ENCODE results near the gene MYO5B. TPM values are rescaled to one million over a fixed set of nuclear protein-coding genes. Genes with fewer than 3 reads are reported as not detected.
A peak's percentile ranks its signal among the peaks of the same experiment; 100 is the strongest.

Gene MYO5B
- total RNA-seq, 1 donor from 2014 or later, result 22.6 TPM

DNA sequence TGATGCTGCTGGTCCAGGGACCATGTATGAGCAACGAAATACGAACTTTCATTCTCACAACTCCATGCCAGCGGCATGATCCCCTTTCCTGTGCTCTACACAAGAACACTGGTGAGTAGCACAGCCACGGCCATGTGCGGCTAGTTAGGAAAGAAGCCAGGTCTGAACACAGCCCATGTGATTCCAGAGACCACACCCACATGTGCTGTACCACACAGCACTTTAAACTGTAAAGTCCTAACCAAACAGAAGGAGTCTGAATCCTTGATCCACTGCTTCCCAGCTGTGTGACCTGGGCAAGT lies 348.6 kb downstream of the MYO5B start:
- Histone ChIP-seq H3K9me3 (no peaks in the 10 kb centered on the region), H3K4me3 (no peak overlapping the region), H3K4me1 (peaks cover 10% of the 10 kb centered on the region), H3K27ac (no peak overlapping the region), H3K36me3 (no peaks in the 10 kb centered on the region), H3K27me3 (no peaks in the 10 kb centered on the region)
- TF ChIP-seq, protein P1, sequence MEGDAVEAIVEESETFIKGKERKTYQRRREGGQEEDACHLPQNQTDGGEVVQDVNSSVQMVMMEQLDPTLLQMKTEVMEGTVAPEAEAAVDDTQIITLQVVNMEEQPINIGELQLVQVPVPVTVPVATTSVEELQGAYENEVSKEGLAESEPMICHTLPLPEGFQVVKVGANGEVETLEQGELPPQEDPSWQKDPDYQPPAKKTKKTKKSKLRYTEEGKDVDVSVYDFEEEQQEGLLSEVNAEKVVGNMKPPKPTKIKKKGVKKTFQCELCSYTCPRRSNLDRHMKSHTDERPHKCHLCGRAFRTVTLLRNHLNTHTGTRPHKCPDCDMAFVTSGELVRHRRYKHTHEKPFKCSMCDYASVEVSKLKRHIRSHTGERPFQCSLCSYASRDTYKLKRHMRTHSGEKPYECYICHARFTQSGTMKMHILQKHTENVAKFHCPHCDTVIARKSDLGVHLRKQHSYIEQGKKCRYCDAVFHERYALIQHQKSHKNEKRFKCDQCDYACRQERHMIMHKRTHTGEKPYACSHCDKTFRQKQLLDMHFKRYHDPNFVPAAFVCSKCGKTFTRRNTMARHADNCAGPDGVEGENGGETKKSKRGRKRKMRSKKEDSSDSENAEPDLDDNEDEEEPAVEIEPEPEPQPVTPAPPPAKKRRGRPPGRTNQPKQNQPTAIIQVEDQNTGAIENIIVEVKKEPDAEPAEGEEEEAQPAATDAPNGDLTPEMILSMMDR (IDR thresholded peaks at IDR 0.05), result no peak
- TF ChIP-seq POLR2AphosphoS5 (IDR thresholded peaks at IDR 0.05; ENCODE audit: insufficient read depth in 1 of 2, low read depth in 1 of 2), result no peak
- TF ChIP-seq POLR2A (IDR thresholded peaks at IDR 0.05), result no peak
- intact Hi-C loops (cut with DNase I), result no loop called here
- DNase-seq (ENCODE audit: extremely low spot score in 2 of 2), result peak; percentile 70 to 78

DNA sequence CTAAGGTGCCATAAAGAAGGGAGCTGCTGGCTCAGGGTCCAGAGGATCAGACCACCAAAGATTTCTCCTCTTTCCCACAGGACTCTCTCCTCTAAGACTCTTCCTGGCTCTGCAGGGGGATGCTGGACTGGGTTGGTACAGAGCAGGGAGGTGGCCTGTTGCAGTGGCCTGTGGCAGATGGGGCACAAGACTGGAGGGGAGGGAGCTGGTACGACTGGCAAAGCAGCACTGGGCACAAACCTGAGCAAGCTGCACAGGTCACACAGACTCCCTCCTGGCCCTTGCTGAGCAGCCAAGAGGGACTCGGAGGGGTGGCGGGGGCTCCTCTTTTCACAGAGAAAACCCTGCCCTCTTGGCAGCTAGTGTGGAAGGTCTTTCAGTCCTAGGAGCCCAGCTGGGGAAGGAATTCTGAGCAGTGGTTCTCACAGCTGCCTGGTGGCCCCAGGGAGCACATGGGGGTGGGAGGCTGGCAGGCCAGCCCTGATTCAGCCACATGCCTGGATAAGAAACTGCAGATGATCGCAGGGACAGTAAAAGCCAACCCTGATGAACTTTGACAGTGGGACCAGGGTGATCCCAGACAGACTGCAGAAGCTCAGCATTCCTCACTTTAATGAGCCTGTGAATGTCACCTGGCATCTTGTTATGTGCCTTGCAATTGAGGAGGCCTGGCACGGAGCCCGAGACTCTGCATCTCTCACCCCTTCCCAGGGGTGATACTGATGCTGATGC lies 349.2 kb downstream of the MYO5B start:
- Histone ChIP-seq H3K36me3 (no peaks in the 10 kb centered on the region), H3K4me3 (no peak overlapping the region), H3K4me1 (peaks cover 10% of the 10 kb centered on the region), H3K27me3 (no peaks in the 10 kb centered on the region), H3K27ac (no peak overlapping the region), H3K9me3 (no peaks in the 10 kb centered on the region)
- DNase-seq (ENCODE audit: extremely low spot score in 2 of 2), result peak in 1 of 2 donors; percentile 88
- intact Hi-C loops (cut with DNase I), result no loop called here
- TF ChIP-seq POLR2A (IDR thresholded peaks at IDR 0.05) (no peak), POLR2AphosphoS5 (IDR thresholded peaks at IDR 0.05; ENCODE audit: insufficient read depth in 1 of 2, low read depth in 1 of 2) (no peak)
- TF ChIP-seq, protein P1 (IDR thresholded peaks at IDR 0.05), result no peak

DNA sequence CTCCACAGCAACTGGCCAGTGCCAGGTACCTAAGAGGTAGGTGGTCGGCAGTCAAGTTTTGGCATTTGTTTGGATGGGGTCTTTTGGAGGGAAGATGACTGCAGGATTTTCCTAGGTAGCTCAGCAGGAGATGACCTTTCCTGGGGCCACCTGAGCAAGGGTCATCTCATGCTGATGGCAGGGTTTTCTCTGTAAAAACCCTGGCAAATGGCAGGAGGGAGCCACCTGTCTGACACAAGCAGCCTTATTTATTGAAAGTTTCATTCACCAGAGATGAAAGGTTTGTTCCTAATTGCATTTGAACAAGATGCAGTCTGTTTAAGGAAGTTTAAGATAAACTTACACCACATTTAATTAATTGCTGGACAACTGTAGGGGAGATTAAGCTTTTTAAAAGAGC lies 350.0 kb downstream of the MYO5B start:
- no peak for TF ChIP-seq POLR2A (IDR thresholded peaks at IDR 0.05)
- no peak for TF ChIP-seq POLR2AphosphoS5 (IDR thresholded peaks at IDR 0.05; ENCODE audit: insufficient read depth in 1 of 2, low read depth in 1 of 2)
- TF ChIP-seq, protein P1 (IDR thresholded peaks at IDR 0.05), result no peak
- no peaks in the 10 kb centered on the region for H3K9me3 ChIP-seq
- peaks cover 10% of the 10 kb centered on the region for H3K4me1 ChIP-seq
- no peaks in the 10 kb centered on the region for H3K36me3 ChIP-seq
- no peaks in the 10 kb centered on the region for H3K27me3 ChIP-seq
- H3K4me3 ChIP-seq, result no peak overlapping the region
- H3K27ac ChIP-seq, result no peak overlapping the region
- DNase-seq (ENCODE audit: extremely low spot score in 2 of 2), result no peak
- intact Hi-C loops (cut with DNase I), result no loop called here

DNA sequence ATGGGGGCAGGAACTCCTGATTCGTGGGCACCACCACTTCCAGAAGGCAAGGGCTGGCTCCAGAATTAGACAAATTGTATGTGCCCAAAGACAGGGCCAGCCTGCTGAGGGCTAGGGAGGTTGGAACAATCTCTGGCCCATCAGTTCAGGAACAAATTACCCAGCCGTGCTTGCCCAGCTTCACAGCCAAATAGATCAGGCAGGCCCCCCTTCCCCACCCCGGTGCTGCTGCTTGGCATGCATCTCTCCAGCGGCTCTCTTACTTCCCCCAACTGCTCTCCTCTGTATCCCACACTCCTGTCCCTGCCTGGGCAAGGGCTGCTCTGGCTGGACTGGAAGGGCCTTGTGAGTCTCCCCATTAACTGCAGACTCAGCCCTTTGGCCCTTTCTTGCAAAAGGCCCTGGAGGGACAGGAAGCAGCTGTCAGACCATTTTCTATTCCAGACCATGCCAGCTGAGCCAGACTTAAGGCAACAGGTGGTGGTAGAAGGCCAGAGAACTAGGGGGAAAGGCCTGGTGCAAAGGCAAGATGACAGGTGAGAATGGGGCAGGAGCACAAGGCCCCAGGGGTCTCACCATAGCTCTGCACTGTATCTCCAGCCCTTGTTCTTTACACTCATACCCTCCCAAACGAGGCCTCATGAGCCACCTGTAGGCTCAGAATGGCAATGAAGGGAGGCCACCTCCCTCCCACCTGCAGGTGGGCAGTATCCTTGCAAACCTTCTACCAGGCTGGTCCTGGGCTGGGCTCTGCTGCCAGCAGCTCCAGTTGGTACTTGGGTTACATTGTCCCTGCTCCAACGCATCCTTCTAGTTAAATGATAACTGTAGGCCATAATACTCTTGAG lies 350.9 kb downstream of the MYO5B start:
- Histone ChIP-seq H3K9me3 (no peaks in the 10 kb centered on the region), H3K27me3 (no peaks in the 10 kb centered on the region), H3K27ac (no peak overlapping the region), H3K4me1 (peaks cover 10% of the 10 kb centered on the region), H3K36me3 (no peaks in the 10 kb centered on the region), H3K4me3 (no peak overlapping the region)
- DNase-seq (ENCODE audit: extremely low spot score in 2 of 2), result peak; percentile 74 to 84
- intact Hi-C loops (cut with DNase I), result no loop called here
- no peak for TF ChIP-seq POLR2A (IDR thresholded peaks at IDR 0.05)
- TF ChIP-seq, protein P1 (IDR thresholded peaks at IDR 0.05), result no peak
- no peak for TF ChIP-seq POLR2AphosphoS5 (IDR thresholded peaks at IDR 0.05; ENCODE audit: insufficient read depth in 1 of 2, low read depth in 1 of 2)

DNA sequence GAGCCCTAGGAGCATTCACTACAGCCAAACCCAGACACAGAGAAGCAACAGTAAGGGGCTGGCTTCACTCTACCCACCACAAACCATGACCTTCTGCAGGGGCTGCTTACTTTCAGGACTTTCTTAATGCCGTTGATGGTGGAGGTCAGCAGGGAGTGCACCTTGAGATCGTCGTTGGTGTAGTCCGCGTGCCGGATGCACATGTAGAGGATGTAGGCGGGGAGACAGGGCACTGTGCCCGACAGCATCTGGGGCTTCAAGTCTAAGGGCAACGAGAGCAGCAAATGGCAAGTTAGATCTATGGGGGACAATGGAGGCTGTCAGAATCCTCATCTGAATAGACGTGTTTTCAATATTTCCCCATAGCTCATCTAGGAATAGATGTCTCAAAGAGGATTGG lies 351.8 kb downstream of the MYO5B start:
- H3K9me3 ChIP-seq, result no peaks in the 10 kb centered on the region
- no peak for TF ChIP-seq POLR2A (IDR thresholded peaks at IDR 0.05)
- TF ChIP-seq POLR2AphosphoS5 (IDR thresholded peaks at IDR 0.05; ENCODE audit: insufficient read depth in 1 of 2, low read depth in 1 of 2), result no peak
- TF ChIP-seq, protein P1 (IDR thresholded peaks at IDR 0.05), result no peak
- H3K4me1 ChIP-seq, result peaks cover 10% of the 10 kb centered on the region
- peak in 1 of 2 donors; percentile 40 for DNase-seq (ENCODE audit: extremely low spot score in 2 of 2)
- H3K27ac ChIP-seq, result no peak overlapping the region
- H3K36me3 ChIP-seq, result no peaks in the 10 kb centered on the region
- intact Hi-C loops (cut with DNase I), result no loop called here
- no peaks in the 10 kb centered on the region for H3K27me3 ChIP-seq
- no peak overlapping the region for H3K4me3 ChIP-seq
